OCI-LY1 (cell line): Measurements from ENCODE around the gene NCAPH2.
A peak's percentile ranks its signal among the peaks of the same experiment; 100 is the strongest.

ENCODE experiments used
- H2AFZ ChIP-seq: fragments of 200-600 bp; sonication (generic), shearing (Covaris generic); 2 replicates; pipeline ENCODE4 v1.6.0; 2014; ENCODE audit warnings: antibody characterized with exemption, mild to moderate bottlenecking, low read length
- H3F3A ChIP-seq: fragments of 200-600 bp; sonication (generic), shearing (Covaris generic); 2 replicates; pipeline ENCODE4 v1.6.0; 2014; ENCODE audit warnings: mild to moderate bottlenecking, antibody characterized with exemption, low read length, moderate library complexity; ENCODE audit not compliant: insufficient read depth
- H3K27ac ChIP-seq: fragments of 200-600 bp; sonication (generic); 2 replicates; pipeline ENCODE4 v1.5.1; 2014; ENCODE audit warnings: low read length, mixed run types, mild to moderate bottlenecking, low read depth; ENCODE audit not compliant: poor library complexity, severe bottlenecking
- H3K27me3 ChIP-seq: fragments of 200-600 bp; sonication (generic); 2 replicates; pipeline ENCODE4 v1.6.0; 2014; ENCODE audit warnings: antibody characterized with exemption, mild to moderate bottlenecking, low read length, moderate library complexity; ENCODE audit not compliant: insufficient read depth
- H3K36me3 ChIP-seq: fragments of 200-600 bp; sonication (generic); 2 replicates; pipeline ENCODE4 v1.6.1; 2014; ENCODE audit warnings: mild to moderate bottlenecking, antibody characterized with exemption, low read length, moderate library complexity, mixed read lengths; ENCODE audit not compliant: insufficient read depth
- H3K4me1 ChIP-seq: fragments of 200-600 bp; sonication (generic); 2 replicates; pipeline ENCODE4 v1.5.1; 2014; ENCODE audit warnings: mild to moderate bottlenecking, low read length, moderate library complexity; ENCODE audit not compliant: insufficient read depth, severe bottlenecking
- H3K4me2 ChIP-seq: fragments of 200-600 bp; sonication (generic), shearing (Covaris generic); 2 replicates; pipeline ENCODE4 v1.6.1; 2014; ENCODE audit warnings: low read length
- H3K4me3 ChIP-seq: fragments of 200-600 bp; sonication (generic); 2 replicates; pipeline ENCODE4 v1.5.1; 2014; ENCODE audit warnings: low read length, low read depth, mild to moderate bottlenecking, mixed read lengths; ENCODE audit not compliant: poor library complexity, severe bottlenecking
- H3K79me2 ChIP-seq: fragments of 200-600 bp; shearing (Covaris generic); 2 replicates; pipeline ENCODE4 v1.6.1; 2016; ENCODE audit warnings: mixed run types, low read length, mixed read lengths; ENCODE audit not compliant: insufficient read depth
- H3K9ac ChIP-seq: fragments of 200-600 bp; sonication (generic), shearing (Covaris generic); 2 replicates; pipeline ENCODE4 v1.6.1; 2014; ENCODE audit warnings: mild to moderate bottlenecking, low read length, mixed read lengths
- H3K9me2 ChIP-seq: fragments of 200-600 bp; sonication (generic), shearing (Covaris generic); 2 replicates; pipeline ENCODE4 v1.6.1; 2014; ENCODE audit warnings: low read depth, mild to moderate bottlenecking, low read length, mixed read lengths
- H3K9me3 ChIP-seq: fragments of 200-600 bp; shearing (Covaris generic); 2 replicates; pipeline ENCODE4 v1.6.1; 2014; ENCODE audit warnings: low read length, mixed read lengths
- H4K20me1 ChIP-seq: fragments of 200-600 bp; sonication (generic), shearing (Covaris generic); 2 replicates; pipeline ENCODE4 v1.6.0; 2016; ENCODE audit warnings: mild to moderate bottlenecking, low read length; ENCODE audit not compliant: insufficient read depth
- CTCF ChIP-seq: fragments of 200-600 bp; sonication (generic), shearing (Covaris generic); IDR thresholded peaks from 2 replicates; pipeline ENCODE4 v1.5.1; 2017; ENCODE audit warnings: mild to moderate bottlenecking, antibody characterized with exemption, low read length, moderate library complexity, mixed read lengths
- EZH2 ChIP-seq: fragments of 200-600 bp; sonication (generic), shearing (Covaris generic); IDR thresholded peaks from 2 replicates; pipeline ENCODE4 v1.8.0; 2017; ENCODE audit warnings: borderline replicate concordance, mixed run types, mild to moderate bottlenecking, antibody characterized with exemption, low read length, moderate library complexity, mixed read lengths

Gene NCAPH2

GRCh38 chr22:50481440-50482106, 26.5 kb upstream of the NCAPH2 start, which contains the start of gene ADM2:
Gene ADM2, plus strand, starts transcription at chr22:50481543. Its CDS starts 305 bp downstream, at chr22:50481848.
- Histone ChIP-seq H3K9me2 (no peaks in the 10 kb centered on the region), H3F3A (no peaks in the 10 kb centered on the region), H3K27me3 (peaks cover 4% of the 10 kb centered on the region; the same call in 1 of the 2 replicates), H3K4me2 (peak within 1 kb of the TSS; percentile 64), H3K9me3 (no peaks in the 10 kb centered on the region), H3K27ac (no peak within 1 kb of the TSS), H3K9ac (peak within 1 kb of the TSS; percentile 32), H2AFZ (no peak within 1 kb of the TSS), H3K4me3 (peak within 1 kb of the TSS; percentile 50), H3K36me3 (no peaks in the 10 kb centered on the region), H4K20me1 (no peaks in the 10 kb centered on the region), H3K4me1 (peaks cover 19% of the 10 kb centered on the region), H3K79me2 (no peaks in the 10 kb centered on the region)
- TF ChIP-seq CTCF (no peak), EZH2 (no peak)

- Histone ChIP-seq H3K27ac (no peak overlapping the region), H3K79me2 (no peaks in the 10 kb centered on the region), H3K9me3 (no peaks in the 10 kb centered on the region), H4K20me1 (no peaks in the 10 kb centered on the region), H2AFZ (no peak overlapping the region), H3F3A (no peaks in the 10 kb centered on the region), H3K9me2 (no peaks in the 10 kb centered on the region), H3K36me3 (no peaks in the 10 kb centered on the region), H3K27me3 (peaks cover 4% of the 10 kb centered on the region; the same call in 1 of the 2 replicates), H3K4me2 (peak overlapping the region; percentile 64), H3K9ac (peak overlapping the region; percentile 32), H3K4me1 (peaks cover 27% of the 10 kb centered on the region), H3K4me3 (peak overlapping the region; percentile 50)
- TF ChIP-seq EZH2: no peak
- TF ChIP-seq CTCF: no peak
Measured at GRCh38 chr22:50482107-50483074, 25.6 kb upstream of the NCAPH2 start.

- no peak overlapping the region for H3K9ac ChIP-seq
- H3K36me3 ChIP-seq: no peaks in the 10 kb centered on the region
- no peaks in the 10 kb centered on the region for H3K9me2 ChIP-seq
- H3K27me3 ChIP-seq: peaks cover 4% of the 10 kb centered on the region; the same call in 1 of the 2 replicates
- no peak overlapping the region for H3K4me2 ChIP-seq
- H3K4me1 ChIP-seq: peaks cover 28% of the 10 kb centered on the region
- H3K27ac ChIP-seq: no peak overlapping the region
- no peak overlapping the region for H3K4me3 ChIP-seq
- no peaks in the 10 kb centered on the region for H3K79me2 ChIP-seq
- H2AFZ ChIP-seq: no peak overlapping the region
- TF ChIP-seq CTCF (no peak), EZH2 (no peak)
- H3F3A ChIP-seq: no peaks in the 10 kb centered on the region
- H3K9me3 ChIP-seq: no peaks in the 10 kb centered on the region
- no peaks in the 10 kb centered on the region for H4K20me1 ChIP-seq
Measured at GRCh38 chr22:50483106-50483505, 24.9 kb upstream of the NCAPH2 start.
